Measurements from ENCODE around the gene APLN.

The APLN gene

GRCh38 chrX:129641941-129642340, 12.8 kb downstream of the APLN start:
- DNase-seq (ENCODE audit: low read depth, low spot score) = no peak

- DNase-seq (ENCODE audit: low read depth, low spot score) = no peak
These were observed 13.3 kb downstream of the APLN start for GRCh38 chrX:129641469-129641868.

GRCh38 chrX:129640737-129641136, 14.0 kb downstream of the APLN start:
- no peak for DNase-seq (ENCODE audit: low read depth, low spot score)

DNA sequence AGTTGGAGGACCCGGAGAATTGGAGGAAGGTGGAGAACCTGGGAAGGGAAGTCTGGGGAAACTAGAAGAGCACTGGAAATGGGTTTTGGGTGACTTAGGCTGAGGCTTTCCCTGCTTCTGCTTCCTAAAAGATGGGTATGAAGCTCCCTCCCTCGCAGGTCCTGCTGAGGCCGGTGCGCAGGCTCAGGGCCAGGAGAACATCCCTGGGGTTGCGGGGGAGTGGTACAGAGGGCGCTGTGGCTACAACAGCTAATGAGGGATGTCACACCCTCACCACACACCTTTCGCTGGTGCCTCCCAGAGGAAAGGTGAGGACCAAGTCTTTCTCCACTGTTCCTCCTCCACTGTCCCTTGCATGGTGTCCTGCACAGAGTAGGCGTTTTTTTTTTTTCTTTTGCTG, 15.8 kb downstream of the APLN start:
- no peak for DNase-seq (ENCODE audit: low read depth, low spot score)

DNA sequence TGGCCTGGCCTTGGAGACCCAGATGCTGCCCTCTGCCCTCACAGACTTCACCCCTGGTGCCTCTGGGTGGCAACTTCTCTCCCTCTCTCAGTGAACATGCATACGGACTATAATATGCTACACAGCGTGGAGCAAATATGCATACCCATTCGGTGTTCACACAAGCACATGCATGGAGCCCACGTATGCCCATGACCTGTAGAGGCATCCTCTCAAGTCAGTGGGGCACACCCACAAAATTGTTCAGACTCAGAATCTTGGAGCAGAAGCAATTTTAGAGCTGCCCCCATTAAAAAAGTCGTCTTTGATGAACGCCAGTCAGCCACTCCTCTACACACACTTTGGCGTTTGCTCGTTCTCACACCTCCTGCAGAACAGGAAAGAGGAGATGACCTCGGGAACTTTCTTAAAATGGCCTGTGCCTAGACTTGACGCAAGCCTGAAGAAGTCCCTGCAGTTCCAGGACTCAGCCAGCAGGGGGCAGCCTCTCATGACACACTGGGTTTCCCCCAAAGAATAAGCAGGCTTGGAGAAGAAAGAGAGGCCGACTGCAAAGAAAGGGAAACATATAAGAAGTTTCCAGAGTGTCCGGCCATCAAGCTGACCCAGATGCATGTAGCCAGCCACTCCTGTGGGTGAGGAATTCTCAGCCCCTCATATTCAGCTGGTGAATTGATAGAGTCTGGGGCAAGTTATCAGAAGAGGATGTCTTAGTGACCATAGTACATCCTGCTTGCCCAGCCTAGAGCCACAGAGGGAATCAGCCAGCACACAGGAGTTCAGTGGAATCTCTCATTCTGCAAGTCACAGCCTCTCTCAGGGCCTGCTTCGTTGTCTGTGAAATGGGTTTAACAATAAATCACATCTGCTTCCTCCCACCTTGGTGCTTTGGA, 17.3 kb downstream of the APLN start:
- DNase-seq (ENCODE audit: low read depth, low spot score) = no peak

- DNase-seq (ENCODE audit: low read depth, low spot score) = no peak
These were observed 18.5 kb downstream of the APLN start for GRCh38 chrX:129636175-129636681.

DNA sequence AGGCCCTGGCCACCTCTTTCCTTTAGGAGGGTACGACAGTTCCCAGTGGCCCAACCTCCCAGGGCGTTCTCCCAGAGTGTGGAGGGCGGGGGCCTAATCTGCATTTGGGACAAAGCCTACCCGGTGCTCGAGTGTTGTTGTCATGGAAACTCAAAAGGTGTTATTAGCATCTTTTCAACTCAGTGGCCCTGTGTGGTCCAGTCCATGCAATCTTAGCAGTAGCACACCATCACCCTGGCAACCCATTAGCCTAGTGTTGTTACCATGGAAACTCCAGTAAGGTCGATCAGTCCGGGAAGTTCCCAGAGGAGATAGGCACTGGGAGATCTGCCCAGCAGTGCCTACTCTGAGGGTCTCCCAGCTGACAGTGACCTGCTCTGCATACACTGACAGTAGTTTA, 20.2 kb downstream of the APLN start:
- DNase-seq (ENCODE audit: low read depth, low spot score) = no peak

GRCh38 chrX:129632443-129632842, 22.3 kb downstream of the APLN start:
- DNase-seq (ENCODE audit: low read depth, low spot score) = no peak

GRCh38 chrX:129631849-129632248, 22.9 kb downstream of the APLN start:
- no peak for DNase-seq (ENCODE audit: low read depth, low spot score)

DNA sequence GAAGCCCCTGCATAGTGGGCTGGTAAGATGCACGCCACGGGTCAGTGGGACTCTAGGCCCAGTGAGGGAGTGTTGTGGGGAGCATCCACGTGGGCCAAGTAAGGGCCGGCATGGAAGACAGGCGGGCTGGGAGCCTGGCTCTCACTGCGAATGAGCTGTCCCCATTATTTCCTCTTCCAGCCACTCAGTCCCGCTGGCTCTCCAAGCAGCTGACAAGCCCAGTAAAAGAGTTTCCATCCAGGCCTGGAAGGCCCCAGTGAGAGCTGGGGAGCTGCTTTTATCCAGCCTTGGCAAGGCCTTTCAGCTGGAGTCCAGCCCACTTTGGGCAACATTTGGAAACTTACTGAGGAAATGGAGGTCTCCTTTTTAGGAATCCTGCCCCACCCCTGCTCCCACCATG, 24.9 kb downstream of the APLN start:
- no peak for DNase-seq (ENCODE audit: low read depth, low spot score)

DNA sequence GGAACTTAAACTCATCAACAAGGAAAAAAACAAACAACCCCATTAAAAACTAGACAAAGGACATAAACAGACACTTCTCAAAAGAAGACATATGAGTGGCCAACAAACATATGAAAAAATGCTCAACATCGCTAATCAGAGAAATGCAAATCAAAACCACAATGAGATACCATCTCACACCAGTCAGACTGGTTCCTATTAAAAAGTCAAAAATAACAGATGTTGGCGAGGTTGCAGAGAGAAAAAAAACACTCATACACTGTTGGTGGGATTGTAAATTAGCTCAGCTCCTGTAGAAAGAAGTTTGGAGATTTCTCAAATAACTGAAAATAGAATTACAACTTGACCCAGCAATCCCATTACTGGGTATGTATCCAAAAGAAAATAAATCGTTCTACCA, 28.7 kb downstream of the APLN start:
- no peak for DNase-seq (ENCODE audit: low read depth, low spot score)

GRCh38 chrX:129622757-129623301, 31.9 kb downstream of the APLN start:
- DNase-seq (ENCODE audit: low read depth, low spot score) = peak; percentile 63

DNA sequence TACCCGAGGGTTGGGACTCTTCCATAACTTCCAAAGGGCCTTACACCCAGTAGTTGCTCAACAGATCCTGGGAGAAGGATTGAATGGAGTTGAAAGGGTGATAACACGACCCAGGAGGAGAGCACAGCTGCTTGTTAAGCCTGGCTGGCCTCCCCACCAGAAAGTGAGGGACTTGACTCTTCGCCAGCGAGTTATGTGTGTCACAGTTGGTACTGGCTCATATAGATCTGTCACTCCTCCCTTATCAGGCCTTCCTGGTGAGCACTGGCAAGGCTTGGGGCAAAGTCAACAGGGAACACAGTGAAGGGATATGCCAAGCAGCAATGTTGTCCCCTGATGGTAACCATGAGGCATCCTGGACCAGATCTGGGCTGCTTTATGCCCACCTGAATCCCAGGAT, 35.8 kb downstream of the APLN start:
- DNase-seq (ENCODE audit: low read depth, low spot score) = no peak

GRCh38 chrX:129617420-129617819, 37.3 kb downstream of the APLN start:
- DNase-seq (ENCODE audit: low read depth, low spot score) = no peak

GRCh38 chrX:129614481-129615255, 40.1 kb downstream of the APLN start:
- no peak for DNase-seq (ENCODE audit: low read depth, low spot score)

DNA sequence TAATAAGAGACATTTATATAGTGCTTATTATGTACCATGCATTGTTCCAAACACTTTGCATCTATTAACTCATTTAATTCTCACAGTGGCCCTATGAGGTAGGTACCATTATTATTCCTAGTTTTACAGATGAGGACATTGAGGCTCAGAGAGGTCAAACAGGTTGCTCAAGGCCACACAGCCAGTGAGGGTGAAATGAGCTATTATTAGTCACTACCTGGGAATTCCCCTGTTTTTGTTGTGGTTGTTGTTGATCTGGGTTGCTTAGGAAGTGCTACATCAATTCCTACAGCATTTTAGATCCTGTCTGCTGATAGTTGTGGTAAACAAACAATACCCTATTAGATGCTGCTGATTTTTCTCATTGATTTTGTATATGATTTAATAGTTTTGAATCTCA, 41.2 kb downstream of the APLN start:
- DNase-seq (ENCODE audit: low read depth, low spot score) = no peak

DNA sequence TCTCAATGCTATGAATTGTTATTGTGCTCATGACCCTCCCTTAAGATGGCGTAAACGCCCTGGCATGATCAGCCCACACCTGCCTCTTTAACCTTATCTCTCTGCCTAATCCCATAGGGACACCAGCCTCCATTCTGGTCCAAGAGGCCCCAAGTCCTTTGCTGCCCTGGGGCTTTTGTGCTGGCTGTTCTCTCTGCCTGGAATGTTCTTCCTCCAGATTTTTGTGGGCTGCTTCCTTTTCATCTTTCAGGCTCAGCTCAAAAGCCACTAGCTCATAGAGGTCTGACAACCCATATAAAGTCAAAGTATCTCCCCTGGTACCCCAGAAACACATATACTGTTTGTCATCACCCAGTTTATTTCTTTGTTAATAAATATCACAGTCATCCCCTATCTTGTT, 42.4 kb downstream of the APLN start:
- no peak for DNase-seq (ENCODE audit: low read depth, low spot score)

DNA sequence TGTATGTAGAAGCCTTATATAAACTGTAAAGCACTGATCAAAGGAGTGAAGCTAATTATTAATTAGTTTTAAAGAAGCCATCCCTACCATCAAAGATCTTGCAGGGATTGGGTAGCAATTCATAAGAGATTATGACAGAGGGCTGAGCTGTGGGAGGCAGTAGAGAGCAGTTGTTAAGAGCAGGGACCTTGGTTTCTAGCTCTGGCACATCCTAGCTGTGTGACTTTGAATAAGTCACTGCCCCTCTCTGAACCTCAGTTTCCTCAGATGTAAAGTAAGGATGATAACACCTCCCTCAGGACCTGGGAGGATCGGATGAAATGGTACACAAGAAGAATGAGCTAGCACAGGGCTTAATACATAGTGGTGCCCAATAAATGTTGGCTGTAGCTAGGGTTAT, 45.4 kb downstream of the APLN start:
- DNase-seq (ENCODE audit: low read depth, low spot score) = no peak

DNA sequence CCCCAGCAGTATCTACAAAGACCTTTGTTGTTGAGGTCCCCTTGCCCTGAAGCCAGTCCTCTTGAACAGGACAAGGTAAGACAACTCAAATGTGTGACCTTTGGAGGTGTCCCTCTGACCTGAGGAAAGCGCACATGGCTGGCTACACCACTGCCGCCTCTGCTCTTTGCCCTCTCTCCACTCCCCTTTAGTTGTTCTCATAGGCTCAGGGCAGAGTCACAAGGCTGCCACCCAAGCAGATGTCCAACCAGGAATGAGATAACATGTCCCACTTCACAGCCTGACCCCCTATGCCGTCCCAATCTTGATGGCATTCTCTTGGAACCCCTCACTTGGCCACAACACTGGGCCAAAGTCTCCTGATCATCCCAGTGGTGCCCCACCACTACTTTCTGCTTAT, 46.3 kb downstream of the APLN start:
- no peak for DNase-seq (ENCODE audit: low read depth, low spot score)

DNA sequence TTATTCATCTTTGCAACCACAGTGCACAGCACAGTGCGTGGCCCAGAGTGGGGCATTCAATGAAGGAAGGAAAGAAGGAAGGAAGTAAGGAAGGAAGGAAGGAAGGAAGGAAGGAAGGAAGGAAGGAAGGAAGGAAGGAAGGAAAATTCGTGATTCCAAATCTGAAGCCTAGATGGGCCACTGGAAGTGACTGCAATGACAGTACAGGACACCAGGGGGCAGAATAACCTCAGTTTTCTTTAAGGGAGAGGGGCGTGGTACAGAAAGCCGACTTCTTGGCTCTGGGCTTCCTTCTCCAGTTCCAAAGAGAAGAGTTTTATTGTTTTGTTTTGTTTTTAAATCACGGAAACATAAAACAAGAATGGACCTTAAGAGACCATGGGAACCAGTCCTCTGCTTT, 47.8 kb downstream of the APLN start:
- no peak for DNase-seq (ENCODE audit: low read depth, low spot score)

DNA sequence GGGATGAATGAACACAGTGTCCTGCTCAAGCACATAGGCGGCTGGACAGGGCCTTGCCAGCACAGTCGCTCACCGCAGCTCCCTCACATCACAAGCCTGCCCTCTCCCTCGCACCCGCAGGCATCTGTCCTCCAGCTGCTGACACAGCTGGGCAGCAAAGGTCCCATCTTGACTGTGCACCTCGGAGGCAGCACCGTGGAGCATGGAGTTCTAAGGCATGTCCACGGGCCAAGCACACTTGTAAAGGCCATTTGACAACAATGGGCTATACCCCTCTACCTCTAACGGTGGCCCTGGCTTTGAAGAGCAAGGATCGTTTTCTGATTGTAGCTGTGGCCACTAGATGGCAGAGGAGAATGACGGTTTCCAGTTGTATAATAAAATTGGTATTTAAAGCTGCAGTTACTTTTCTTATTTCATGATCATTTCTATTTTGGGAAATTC, 53.8 kb downstream of the APLN start:
- DNase-seq (ENCODE audit: low read depth, low spot score) = no peak

- no peak for DNase-seq (ENCODE audit: low read depth, low spot score)
These were observed 54.8 kb downstream of the APLN start for GRCh38 chrX:129599996-129600395.

Data from brain pericyte (primary cell).